K562 (cell line): ENCODE measurements around the gene ZDHHC11B. TPM values are rescaled to one million over a fixed set of nuclear protein-coding genes. Genes with fewer than 3 reads are reported as not detected.

Source experiments
- ATAC-seq: fragments of 200-7000 bp; cut with Tn5 transposase; 3 replicates; pipeline ENCODE4 v1.9.1; 2020; ENCODE audit warnings: moderate library complexity
- BruUV-seq: library from RNA; stranded (reverse); fragments of 400-500 nt; replicated peaks from 2 replicates; lab custom pipeline; 2021; lab: Mats Ljungman, UMichigan
- CTCF ChIA-PET: fragments of 300-600 bp; formaldehyde crosslinking; extraction: SDS; loops from one replicate; lab custom pipeline; 2021; ENCODE audit warnings: low intra/inter-chr PET ratio; lab: Yijun Ruan, JAX
- POLR2A ChIA-PET: fragments of 300-600, 350-650 bp; sonication (Branson Sonifier 250); formaldehyde crosslinking; extraction: SDS; loops from one replicate; lab custom pipeline; 2021; ENCODE audit warnings: antibody characterized with exemption, inconsistent platforms; lab: Yijun Ruan, JAX
- DNase-seq, 4 experiments: peaks; one replicate each; pipeline versions ENCODE4 v3.0.0 to v3.0.0-alpha.2; 2011 to 2018; ENCODE audit warnings: low spot score in 3 of 4, mixed read lengths in 3 of 4; ENCODE audit errors: extremely low read depth in 1 of 4
- FAIRE-seq: peaks from 2 replicates; lab custom pipeline; 2011; peaks lifted over from hg19 to GRCh38; lab: Jason Lieb, UNC
- H2AFZ ChIP-seq: 2 replicates; pipeline ENCODE4 v1.6.0; 2011; ENCODE audit warnings: low read depth, low read length, control low read depth, inconsistent platforms
- H3K27ac ChIP-seq: fragments of 200-600 bp; 3 replicates; pipeline ENCODE4 v1.8.0; 2011; ENCODE audit warnings: low read depth, mild to moderate bottlenecking, control low read depth, inconsistent platforms, low read length, moderate library complexity, mixed read lengths; ENCODE audit errors: extremely low read depth
- H3K27me3 ChIP-seq, 2 experiments: fragments of 300-600 bp in 1 of 2; 2 replicates in 1 of 2; 3 replicates in 1 of 2; pipeline versions ENCODE4 v1.6.0 to v1.8.0; 2011; ENCODE audit warnings: inconsistent platforms in 2 of 2, low read length in 2 of 2, mild to moderate bottlenecking in 1 of 2, mixed read lengths in 1 of 2, moderate library complexity in 1 of 2; ENCODE audit not compliant: control insufficient read depth in 2 of 2, insufficient read depth in 2 of 2
- H3K36me3 ChIP-seq: fragments of 300-600 bp; 3 replicates; pipeline ENCODE4 v1.8.0; 2011; ENCODE audit warnings: mild to moderate bottlenecking, low read length, inconsistent platforms; ENCODE audit not compliant: control insufficient read depth, insufficient read depth
- H3K4me1 ChIP-seq, 2 experiments: fragments of 200-600 bp in 1 of 2; replicated peaks in 1 of 2; 2 replicates in 1 of 2; 3 replicates in 1 of 2; pipeline versions ENCODE4 v1.5.1 to v1.8.0; 2011; ENCODE audit warnings: inconsistent platforms in 2 of 2, low read length in 2 of 2, mild to moderate bottlenecking in 1 of 2, mixed read lengths in 1 of 2, moderate library complexity in 1 of 2; ENCODE audit not compliant: control insufficient read depth in 2 of 2, insufficient read depth in 2 of 2
- H3K4me2 ChIP-seq: 2 replicates; pipeline ENCODE4 v1.6.1; 2011; ENCODE audit warnings: low read length, control low read depth, inconsistent platforms, mixed read lengths; ENCODE audit not compliant: insufficient read depth
- H3K4me3 ChIP-seq: fragments of 200-600 bp; sonication (generic), shearing (Covaris generic); 2 replicates; pipeline ENCODE4 v1.5.1; 2016; ENCODE audit warnings: control low read depth, inconsistent platforms
- H3K79me2 ChIP-seq: fragments of 200-600 bp; 3 replicates; pipeline ENCODE4 v1.8.0; 2011; ENCODE audit warnings: low read length, inconsistent platforms; ENCODE audit not compliant: control insufficient read depth, insufficient read depth
- H3K9ac ChIP-seq, 2 experiments: 2 replicates each; pipeline versions ENCODE4 v1.6.0 to v1.6.1; 2011; ENCODE audit warnings: low read depth in 2 of 2, low read length in 2 of 2, control low read depth in 1 of 2, inconsistent platforms in 1 of 2, mild to moderate bottlenecking in 1 of 2, mixed read lengths in 1 of 2; ENCODE audit not compliant: insufficient read depth in 1 of 2
- H3K9me1 ChIP-seq: one replicate; pipeline ENCODE4 v1.6.0; 2011; ENCODE audit warnings: inconsistent platforms, mild to moderate bottlenecking, low read length, moderate library complexity; ENCODE audit not compliant: control insufficient read depth, insufficient read depth
- H3K9me3 ChIP-seq: replicated peaks from 2 replicates; pipeline ENCODE4 v1.5.1; 2011; ENCODE audit warnings: low read depth, low read length, inconsistent platforms; ENCODE audit not compliant: control insufficient read depth, insufficient read depth
- H4K20me1 ChIP-seq: replicated peaks from 2 replicates; pipeline ENCODE4 v1.6.1; 2011; ENCODE audit warnings: low read length, inconsistent platforms, mixed read lengths; ENCODE audit not compliant: control insufficient read depth, insufficient read depth
- BRD4 ChIP-seq: fragments of 200-600 bp; sonication (generic); IDR thresholded peaks from 2 replicates; pipeline ENCODE4 v1.6.1; 2017; ENCODE audit warnings: inconsistent platforms
- CBX3 ChIP-seq, 2 experiments: IDR thresholded peaks; 1 replicate in 1 of 2; 2 replicates in 1 of 2; pipeline ENCODE4 v1.6.1; 2012; ENCODE audit warnings: inconsistent platforms in 2 of 2, low read length in 2 of 2, borderline replicate concordance in 1 of 2, control low read depth in 1 of 2
- DDX20 ChIP-seq: fragments of 450-650 bp; IDR thresholded peaks from 2 replicates; pipeline ENCODE4 v1.6.1; 2016; ENCODE audit warnings: missing genetic modification characterization, low read depth, mild to moderate bottlenecking, missing compliant biosample characterization, moderate library complexity
- HEY1 ChIP-seq: fragments of 250-450 bp; sonication (Bioruptor Pico); IDR thresholded peaks from 2 replicates; pipeline ENCODE4 v1.5.0; 2020; ENCODE audit warnings: mild to moderate bottlenecking, moderate library complexity, borderline replicate concordance
- L3MBTL2 ChIP-seq: fragments of 450-650 bp; IDR thresholded peaks from 2 replicates; pipeline ENCODE4 v1.6.1; 2016; ENCODE audit warnings: mild to moderate bottlenecking, moderate library complexity
- MTA1 ChIP-seq: fragments of 450-650 bp; IDR thresholded peaks from 2 replicates; pipeline ENCODE4 v1.6.1; 2017; ENCODE audit warnings: borderline replicate concordance
- NFE2L1 ChIP-seq: fragments of 450-650 bp; IDR thresholded peaks from 2 replicates; pipeline ENCODE4 v1.6.1; 2016; ENCODE audit warnings: missing genetic modification characterization, low read depth, mild to moderate bottlenecking, missing compliant biosample characterization, moderate library complexity, borderline replicate concordance
- PHF8 ChIP-seq: fragments of 200-600 bp; sonication (generic); IDR thresholded peaks from 2 replicates; pipeline ENCODE4 v1.6.1; 2012; ENCODE audit warnings: mixed run types, mild to moderate bottlenecking, inconsistent platforms, low read length, moderate library complexity, borderline replicate concordance
- TEAD1 ChIP-seq, 2 experiments: fragments of 450-650 bp in 1 of 2; sonication (generic) in 1 of 2; formaldehyde crosslinking; IDR thresholded peaks; 2 replicates each; pipeline versions ENCODE4 v1.4.0 to v1.8.0; 2020 to 2022; ENCODE audit warnings: mild to moderate bottlenecking in 2 of 2, missing genetic modification reagents in 1 of 2
- ZNF707 ChIP-seq: fragments of 250-450 bp; sonication (Bioruptor Pico); conservative IDR thresholded peaks from 2 replicates; pipeline ENCODE4 v1.8.0; 2022; ENCODE audit warnings: inconsistent platforms, mild to moderate bottlenecking, moderate library complexity
- ZNF764 ChIP-seq: fragments of 250-450 bp; sonication (Bioruptor Pico); IDR thresholded peaks from 2 replicates; pipeline ENCODE4 v1.4.0; 2020; ENCODE audit warnings: low read depth, mild to moderate bottlenecking, moderate library complexity
- ZSCAN32 ChIP-seq: fragments of 450-650 bp; formaldehyde crosslinking; IDR thresholded peaks from 2 replicates; pipeline ENCODE4 v1.4.0; 2020; ENCODE audit warnings: mild to moderate bottlenecking, moderate library complexity
- WGBS: fragments of 100-300 bp; shearing (Covaris generic); methylation state at CpG from one replicate; pipeline ENCODE4 v1.1.6; 2016; ENCODE audit warnings: low coverage, mixed read lengths; ENCODE audit not compliant: insufficient coverage; ENCODE audit errors: missing lambda C conversion rate; 5-methylcytosine and 5-hydroxymethylcytosine counted together
- in situ Hi-C: fragments of 300-500 bp; cut with MboI; formaldehyde crosslinking; loops from 4 replicates; pipeline ENCODE4 v1.15.0; 2018; ENCODE audit warnings: inconsistent platforms, mixed read lengths
- intact Hi-C: fragments of 100-400 bp; cut with micrococcal nuclease; formaldehyde crosslinking; loops from 2 replicates; pipeline ENCODE4 v1.14.2; 2022
- polyA plus RNA-seq, 8 experiments: library from polyadenylated mRNA; depleted of rRNA in 4 of 8; stranded (reverse) in 5 of 8; unstranded in 3 of 8; fragments of >200 nt; fragmentation: Nextera tagmentation in 2 of 8; fragmentation: Illumina TruSeq in 1 of 8; extraction: Ambion mirVana in 2 of 8; extraction: Trizol in 1 of 8; gene quantifications; 2 replicates each; pipeline versions ENCODE4 v1.2.1 to v1.2.3, GENCODE V29; 2011 to 2014; ENCODE audit warnings: inconsistent platforms in 1 of 8, missing spikeins in 1 of 8
- total RNA-seq, 7 experiments: library from RNA; depleted of rRNA in 6 of 7; stranded (reverse); fragments of >200 nt in 6 of 7; fragmentation: Illumina TruSeq in 2 of 7; extraction: Trizol in 2 of 7; gene quantifications; 2 replicates each; pipeline versions ENCODE4 v1.2.1 to v1.2.3, GENCODE V29; 2011 to 2021; ENCODE audit warnings: low replicate concordance in 1 of 7

The ZDHHC11B gene
- total and polyA plus RNA-seq, 9 of the 15 experiments (the other 6 are each of a cell fraction or from before 2014, with no cell fraction given): 0.03 to 0.23 (median 0.15) TPM; not detected in 3

- DNase-seq (no peak), FAIRE-seq (no peak)
- no peak overlapping the region for H3K4me2 ChIP-seq
- no peak for TF ChIP-seq MTA1
- TF ChIP-seq L3MBTL2: no peak
- TF ChIP-seq HEY1 (CRISPR knock-in tag): no peak
- TF ChIP-seq, all 486 proteins: peak for 0
- Histone ChIP-seq H3K9me3 (no peaks in the 10 kb centered on the region), H3K9me1 (peaks cover 3% of the 10 kb centered on the region), H3K9ac (no peak overlapping the region; a peak in 1 of 4 replicates), H3K79me2 (no peaks in the 10 kb centered on the region), H3K27ac (no peak overlapping the region), H3K36me3 (no peaks in the 10 kb centered on the region), H3K27me3 (peaks cover 36 to 79% of the 10 kb centered on the region in 2 experiments; a peak in 4 of 5 replicates), H3K4me3 (no peak overlapping the region), H4K20me1 (peaks cover 18% of the 10 kb centered on the region), H3K4me1 (peaks cover 0 to 39% of the 10 kb centered on the region in 2 experiments; a peak in 2 of 5 replicates), H2AFZ (no peak overlapping the region)
- 1% methylated on average over 15 of the region's 15 CpGs for WGBS
- CTCF ChIA-PET: interaction anchor here (0.7 kb wide), 1 partner anchor 317 kb away, joined by 5 read pairs; no protein-coding TSS in a partner anchor
- POLR2A ChIA-PET: no interaction called here
- in situ Hi-C loops: no loop called here
- no peak for ATAC-seq
- intact Hi-C loops: no loop called here
- no TSS peak for BruUV-seq
Measured at GRCh38 chr5:761059-761771, 23.3 kb downstream of the ZDHHC11B start.

GRCh38 chr5:760363-761058 is 24.0 kb downstream of the ZDHHC11B start:
- ChIA-PET CTCF (no interaction called here), POLR2A (no interaction called here)
- Histone ChIP-seq H2AFZ (no peak overlapping the region), H3K4me2 (no peak overlapping the region), H3K36me3 (no peaks in the 10 kb centered on the region), H3K79me2 (no peaks in the 10 kb centered on the region), H3K9me3 (no peaks in the 10 kb centered on the region), H3K9me1 (peaks cover 3% of the 10 kb centered on the region), H3K4me3 (no peak overlapping the region), H4K20me1 (peaks cover 18% of the 10 kb centered on the region), H3K27ac (no peak overlapping the region), H3K4me1 (peaks cover 0 to 39% of the 10 kb centered on the region in 2 experiments; a peak in 2 of 5 replicates), H3K27me3 (peaks cover 36 to 75% of the 10 kb centered on the region in 2 experiments; a peak in 4 of 5 replicates), H3K9ac (no peak overlapping the region)
- no peak for ATAC-seq
- in situ Hi-C loops: no loop called here
- intact Hi-C loops: no loop called here
- BruUV-seq: no TSS peak
- 4% methylated on average over 24 of the region's 24 CpGs for WGBS
- no peak for DNase-seq
- no peak for FAIRE-seq
- no peak for TF ChIP-seq TEAD1 (CRISPR knock-in tag; IDR thresholded peaks at IDR 0.05)
- no peak for TF ChIP-seq CBX3 (IDR thresholded peaks at IDR 0.05; ENCODE audit: borderline replicate concordance in 1 of 2, low read length in 2 of 2)
- no peak for TF ChIP-seq PHF8
- TF ChIP-seq BRD4: no peak
- TF ChIP-seq DDX20 (tag): no peak
- TF ChIP-seq NFE2L1 (tag): no peak
- no peak for TF ChIP-seq ZSCAN32 (CRISPR knock-in tag)
- TF ChIP-seq ZNF764 (CRISPR knock-in tag): no peak
- no peak for TF ChIP-seq ZNF707 (CRISPR knock-in tag)
